Keratinocyte (primary cell): ENCODE measurements around the gene OR6J1. TPM values are rescaled to one million over a fixed set of nuclear protein-coding genes. Genes with fewer than 3 reads are reported as not detected.
"Not testable (repeated sequence)": the region's sequence is repeated elsewhere in the genome, so short reads cannot be mapped to it uniquely, and the experiment has no call there.

Experiments
- DNase-seq: peaks from one replicate; pipeline ENCODE4 v3.0.0-alpha.2; 2011; ENCODE audit warnings: low read depth, missing footprints, low spot score
- FAIRE-seq: peaks from 2 replicates; lab custom pipeline; 2011; peaks lifted over from hg19 to GRCh38; lab: Jason Lieb, UNC
- H2AFZ ChIP-seq: 2 replicates; pipeline ENCODE4 v1.6.0; 2012; ENCODE audit warnings: low read length, control low read depth, inconsistent platforms; ENCODE audit not compliant: control insufficient read depth
- H3K27ac ChIP-seq: 2 replicates; pipeline ENCODE4 v1.5.1; 2011; ENCODE audit warnings: low read length; ENCODE audit not compliant: control insufficient read depth, insufficient read depth
- H3K27me3 ChIP-seq: 3 replicates; pipeline ENCODE4 v1.6.0; 2011; ENCODE audit warnings: low read length; ENCODE audit not compliant: control insufficient read depth, insufficient read depth; ENCODE audit errors: extremely low read depth
- H3K36me3 ChIP-seq, 2 experiments: 2 replicates in 1 of 2; 3 replicates in 1 of 2; pipeline ENCODE4 v1.5.1; 2011; ENCODE audit warnings: low read length in 2 of 2, mild to moderate bottlenecking in 1 of 2; ENCODE audit not compliant: control insufficient read depth in 2 of 2, insufficient read depth in 2 of 2; ENCODE audit errors: extremely low read depth in 1 of 2
- H3K4me1 ChIP-seq: 3 replicates; pipeline ENCODE4 v1.5.1; 2011; ENCODE audit warnings: low read length; ENCODE audit not compliant: control insufficient read depth, insufficient read depth; ENCODE audit errors: extremely low read depth
- H3K4me2 ChIP-seq: 3 replicates; pipeline ENCODE4 v1.6.0; 2011; ENCODE audit warnings: low read depth, low read length; ENCODE audit not compliant: control insufficient read depth, insufficient read depth; ENCODE audit errors: extremely low read depth
- H3K4me3 ChIP-seq, 3 experiments: fragments of 200-600 bp in 1 of 3; sonication (generic) in 1 of 3; 2 replicates in 2 of 3; 3 replicates in 1 of 3; pipeline ENCODE4 v1.5.1; 2011 to 2016; ENCODE audit warnings: low read length in 3 of 3, mild to moderate bottlenecking in 3 of 3, control low read depth in 2 of 3, inconsistent platforms in 1 of 3, low read depth in 1 of 3, mixed read lengths in 1 of 3, mixed run types in 1 of 3, moderate library complexity in 1 of 3; ENCODE audit not compliant: control insufficient read depth in 2 of 3, insufficient read depth in 2 of 3; ENCODE audit errors: extremely low read depth in 1 of 3
- H3K79me2 ChIP-seq: 2 replicates; pipeline ENCODE4 v1.6.0; 2012; ENCODE audit warnings: low read length; ENCODE audit not compliant: control insufficient read depth, insufficient read depth
- H3K9ac ChIP-seq: 3 replicates; pipeline ENCODE4 v1.6.0; 2011; ENCODE audit warnings: low read length; ENCODE audit not compliant: control insufficient read depth, insufficient read depth; ENCODE audit errors: extremely low read depth
- H3K9me1 ChIP-seq: 3 replicates; pipeline ENCODE4 v1.6.0; 2011; ENCODE audit warnings: low read length; ENCODE audit not compliant: control insufficient read depth, insufficient read depth; ENCODE audit errors: extremely low read depth
- H3K9me3 ChIP-seq: 2 replicates; pipeline ENCODE4 v1.5.1; 2012; ENCODE audit warnings: low read depth, low read length; ENCODE audit not compliant: control insufficient read depth
- H4K20me1 ChIP-seq: 3 replicates; pipeline ENCODE4 v1.6.0; 2011; ENCODE audit warnings: low read length; ENCODE audit not compliant: control insufficient read depth, insufficient read depth; ENCODE audit errors: extremely low read depth
- CTCF ChIP-seq, 3 experiments: IDR thresholded peaks in 1 of 3; conservative IDR thresholded peaks in 1 of 3; optimal IDR thresholded peaks in 1 of 3; 2 replicates in 2 of 3; 3 replicates in 1 of 3; pipeline versions ENCODE3 to v1.5.1; 2011; ENCODE audit warnings: low read length in 3 of 3, mild to moderate bottlenecking in 3 of 3, moderate library complexity in 2 of 3, control low read depth in 1 of 3, inconsistent platforms in 1 of 3; ENCODE audit not compliant: insufficient read depth in 2 of 3; ENCODE audit errors: extremely low read depth in 1 of 3
- EZH2 ChIP-seq: IDR thresholded peaks from one replicate; pipeline ENCODE4 v1.6.1; 2012; ENCODE audit warnings: inconsistent platforms, mild to moderate bottlenecking, low read length, moderate library complexity
- dilution Hi-C: fragments of 300-500 bp; cut with MboI; formaldehyde crosslinking; loops from one replicate; pipeline ENCODE4 v1.7.0; 2020; ENCODE audit warnings: low sequenced_read_pairs; ENCODE audit not compliant: extremely low pct_ligation_motif_present
- polyA plus RNA-seq, 5 experiments: library from polyadenylated mRNA; depleted of rRNA in 3 of 5; stranded (reverse) in 3 of 5; stranded (forward) in 1 of 5; unstranded in 1 of 5; fragments of >200 nt; gene quantifications; 1 replicate in 1 of 5; 2 replicates in 3 of 5; 3 replicates in 1 of 5; pipeline versions ENCODE4 v1.2.1 to v1.2.3, GENCODE V29; 2011 to 2012; ENCODE audit warnings: missing spikeins in 2 of 5, low read depth in 1 of 5, low replicate concordance in 1 of 5

Gene OR6J1
- polyA plus RNA-seq, 1 donor (not counting 4 experiments of a cell fraction or from before 2014, with no cell fraction given): not detected

GRCh38 chr14:22622255-22622654, 21.9 kb downstream of the OR6J1 start:
- Histone ChIP-seq H3K9ac (no peak overlapping the region), H2AFZ (no peak overlapping the region), H3K27me3 (no peaks in the 10 kb centered on the region), H3K4me3 (no peak overlapping the region), H3K9me3 (no peaks in the 10 kb centered on the region), H3K4me1 (no peaks in the 10 kb centered on the region), H3K79me2 (no peaks in the 10 kb centered on the region), H3K27ac (no peak overlapping the region), H3K4me2 (no peak overlapping the region), H3K9me1 (no peaks in the 10 kb centered on the region), H4K20me1 (no peaks in the 10 kb centered on the region), H3K36me3 (no peaks in the 10 kb centered on the region)
- no peak for DNase-seq
- TF ChIP-seq CTCF (optimal IDR thresholded peaks at IDR 0.05 in 1 of 3, IDR thresholded peaks at IDR 0.05 in 1 of 3, conservative IDR thresholded peaks at IDR 0.05 in 1 of 3; ENCODE audit: extremely low read depth in 1 of 3, insufficient read depth in 2 of 3, low read length in 3 of 3) (no peak), EZH2 (no peak)
- dilution Hi-C loops: no loop called here
- no peak for FAIRE-seq

DNA sequence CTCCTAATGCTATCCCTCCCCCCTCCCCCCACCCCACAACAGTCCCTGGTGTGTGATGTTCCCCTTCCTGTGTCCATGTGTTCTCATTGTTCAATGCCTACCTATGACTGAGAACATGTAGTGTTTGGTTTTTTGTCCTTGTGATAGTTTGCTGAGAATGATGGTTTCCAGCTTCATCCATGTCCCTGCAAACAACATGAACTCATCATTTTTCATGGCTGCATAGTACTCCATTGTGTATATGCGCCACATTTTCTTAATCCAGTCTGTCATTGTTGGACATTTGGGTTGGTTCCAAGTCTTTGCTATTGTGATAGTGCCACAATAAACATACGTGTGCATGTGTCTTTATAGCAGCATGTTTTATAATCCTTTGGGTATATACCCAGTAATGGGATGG, 28.4 kb downstream of the OR6J1 start:
- H3K9me3 ChIP-seq, H3K27me3 ChIP-seq, H3K4me2 ChIP-seq, DNase-seq, H2AFZ ChIP-seq, H3K4me3 ChIP-seq, H4K20me1 ChIP-seq, H3K9ac ChIP-seq, dilution Hi-C loops, FAIRE-seq, H3K27ac ChIP-seq, H3K9me1 ChIP-seq, H3K79me2 ChIP-seq, H3K36me3 ChIP-seq: not testable (repeated sequence)
- H3K4me1 ChIP-seq: peaks cover 18% of the 10 kb centered on the region

GRCh38 chr14:22614240-22614799, 29.8 kb downstream of the OR6J1 start:
- H3K9me1 ChIP-seq: no peaks in the 10 kb centered on the region
- H3K9me3 ChIP-seq: no peaks in the 10 kb centered on the region
- no peak overlapping the region for H3K4me3 ChIP-seq
- dilution Hi-C loops: no loop called here
- no peaks in the 10 kb centered on the region for H4K20me1 ChIP-seq
- H3K4me1 ChIP-seq: peaks cover 18% of the 10 kb centered on the region
- no peak overlapping the region for H2AFZ ChIP-seq
- FAIRE-seq (peak; percentile 62), DNase-seq (peak; percentile 86)
- H3K9ac ChIP-seq: no peak overlapping the region
- H3K27me3 ChIP-seq: no peaks in the 10 kb centered on the region
- TF ChIP-seq EZH2 (no peak), CTCF (optimal IDR thresholded peaks at IDR 0.05 in 1 of 3, IDR thresholded peaks at IDR 0.05 in 1 of 3, conservative IDR thresholded peaks at IDR 0.05 in 1 of 3; ENCODE audit: extremely low read depth in 1 of 3, insufficient read depth in 2 of 3, low read length in 3 of 3) (no peak)
- peaks cover 11 to 13% of the 10 kb centered on the region in 2 experiments for H3K36me3 ChIP-seq
- H3K79me2 ChIP-seq: no peaks in the 10 kb centered on the region
- H3K27ac ChIP-seq: peak overlapping the region; percentile 45
- H3K4me2 ChIP-seq: peak overlapping the region; percentile 44
